ENCODE results near the gene ZDHHC4. TPM values are rescaled to one million over a fixed set of nuclear protein-coding genes. Genes with fewer than 3 reads are reported as not detected.

Gene ZDHHC4
- total and polyA plus RNA-seq, 9 of the 15 experiments (the other 6 are each of a cell fraction or from before 2014, with no cell fraction given): 33.4 to 106 (median 58.3) TPM

GRCh38 chr7:6558837-6559236 lies 18.4 kb upstream of the ZDHHC4 start (continued):
- no peak for TF ChIP-seq CBX3 (IDR thresholded peaks at IDR 0.05; ENCODE audit: borderline replicate concordance in 1 of 2, low read length in 2 of 2)
- TF ChIP-seq ZNF77 (CRISPR knock-in tag; IDR thresholded peaks at IDR 0.05): no peak
- no peak for TF ChIP-seq FOXO4 (CRISPR knock-in tag; IDR thresholded peaks at IDR 0.05)
- TF ChIP-seq CBX8 (IDR thresholded peaks at IDR 0.05; ENCODE audit: borderline replicate concordance, extremely low read depth, low read depth, low read length, poor library complexity, severe bottlenecking): no peak
- TF ChIP-seq CTBP1 (IDR thresholded peaks at IDR 0.05; ENCODE audit: borderline replicate concordance): peak; percentile 48; the same call in 1 of the 2 replicates
- peak; percentile 55; the same call in 1 of the 2 replicates for TF ChIP-seq DEAF1 (CRISPR knock-in tag; IDR thresholded peaks at IDR 0.05)
- TF ChIP-seq MAZ (CRISPR knock-in tag; conservative IDR thresholded peaks at IDR 0.05 in 1 of 2, IDR thresholded peaks at IDR 0.05 in 1 of 2): 0 out of 4 replicates have a peak, but pooled peaks of 1 of the 2 experiments have one; percentile 24
- no peak for TF ChIP-seq SMARCA5 (IDR thresholded peaks at IDR 0.05)
- TF ChIP-seq JUND (IDR thresholded peaks at IDR 0.05; ENCODE audit: borderline replicate concordance, low read depth, low read length): peak; percentile 22; the same call in 1 of the 2 replicates
- TF ChIP-seq JUND (tag; IDR thresholded peaks at IDR 0.05; ENCODE audit: borderline replicate concordance, low read depth, low read length): no peak
- TF ChIP-seq RBM34 (IDR thresholded peaks at IDR 0.05; ENCODE audit: borderline replicate concordance, insufficient read depth, low read length): no peak
- no peak for TF ChIP-seq NFIX (CRISPR knock-in tag; IDR thresholded peaks at IDR 0.05; ENCODE audit: low read depth)
- no peak for TF ChIP-seq KHSRP (IDR thresholded peaks at IDR 0.05)
- no peak for TF ChIP-seq MITF (IDR thresholded peaks at IDR 0.05)
- no peak for TF ChIP-seq TCF7 (IDR thresholded peaks at IDR 0.05; ENCODE audit: borderline replicate concordance)
- no peak for TF ChIP-seq TSHZ1 (CRISPR knock-in tag; IDR thresholded peaks at IDR 0.05)
- no peak for TF ChIP-seq HMGN3 (IDR thresholded peaks at IDR 0.05; ENCODE audit: borderline replicate concordance, extremely low read depth, insufficient read length, low read depth, low read length)
- TF ChIP-seq SPI1 (IDR thresholded peaks at IDR 0.05; ENCODE audit: borderline replicate concordance, low read depth, low read length): peak; percentile 89
